ENCODE results near the gene C16orf78.

- TF ChIP-seq EZH2 (IDR thresholded peaks at IDR 0.05; ENCODE audit: borderline replicate concordance, low read length), result no peak
- no peak for TF ChIP-seq CTCF (conservative IDR thresholded peaks at IDR 0.05 in 1 of 2, IDR thresholded peaks at IDR 0.05 in 1 of 2; ENCODE audit: extremely low read depth in 1 of 2, insufficient read depth in 1 of 2, low read depth in 1 of 2, low read length in 2 of 2)
Measured at GRCh38 chr16:49341706-49342105, 31.9 kb upstream of the C16orf78 start.

Data from mammary epithelial cell (primary cell).